ENCODE measurements around the gene ALCAM.

ALCAM gene

GRCh38 chr3:105435277-105435676 lies 68.6 kb downstream of the ALCAM start:
- no peak overlapping the region for H3K27ac ChIP-seq
- TF ChIP-seq ZFX (IDR thresholded peaks at IDR 0.05; ENCODE audit: borderline replicate concordance): no peak
- TF ChIP-seq, protein P1, sequence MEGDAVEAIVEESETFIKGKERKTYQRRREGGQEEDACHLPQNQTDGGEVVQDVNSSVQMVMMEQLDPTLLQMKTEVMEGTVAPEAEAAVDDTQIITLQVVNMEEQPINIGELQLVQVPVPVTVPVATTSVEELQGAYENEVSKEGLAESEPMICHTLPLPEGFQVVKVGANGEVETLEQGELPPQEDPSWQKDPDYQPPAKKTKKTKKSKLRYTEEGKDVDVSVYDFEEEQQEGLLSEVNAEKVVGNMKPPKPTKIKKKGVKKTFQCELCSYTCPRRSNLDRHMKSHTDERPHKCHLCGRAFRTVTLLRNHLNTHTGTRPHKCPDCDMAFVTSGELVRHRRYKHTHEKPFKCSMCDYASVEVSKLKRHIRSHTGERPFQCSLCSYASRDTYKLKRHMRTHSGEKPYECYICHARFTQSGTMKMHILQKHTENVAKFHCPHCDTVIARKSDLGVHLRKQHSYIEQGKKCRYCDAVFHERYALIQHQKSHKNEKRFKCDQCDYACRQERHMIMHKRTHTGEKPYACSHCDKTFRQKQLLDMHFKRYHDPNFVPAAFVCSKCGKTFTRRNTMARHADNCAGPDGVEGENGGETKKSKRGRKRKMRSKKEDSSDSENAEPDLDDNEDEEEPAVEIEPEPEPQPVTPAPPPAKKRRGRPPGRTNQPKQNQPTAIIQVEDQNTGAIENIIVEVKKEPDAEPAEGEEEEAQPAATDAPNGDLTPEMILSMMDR (IDR thresholded peaks at IDR 0.05): no peak

GRCh38 chr3:105436687-105437086 lies 70.0 kb downstream of the ALCAM start:
- TF ChIP-seq ZFX (IDR thresholded peaks at IDR 0.05; ENCODE audit: borderline replicate concordance): no peak
- TF ChIP-seq, protein P1 (IDR thresholded peaks at IDR 0.05): no peak
- H3K27ac ChIP-seq: no peak overlapping the region

GRCh38 chr3:105440113-105440512 lies 73.4 kb downstream of the ALCAM start:
- no peak overlapping the region for H3K27ac ChIP-seq
- TF ChIP-seq, protein P1 (IDR thresholded peaks at IDR 0.05): no peak
- no peak for TF ChIP-seq ZFX (IDR thresholded peaks at IDR 0.05; ENCODE audit: borderline replicate concordance)

DNA sequence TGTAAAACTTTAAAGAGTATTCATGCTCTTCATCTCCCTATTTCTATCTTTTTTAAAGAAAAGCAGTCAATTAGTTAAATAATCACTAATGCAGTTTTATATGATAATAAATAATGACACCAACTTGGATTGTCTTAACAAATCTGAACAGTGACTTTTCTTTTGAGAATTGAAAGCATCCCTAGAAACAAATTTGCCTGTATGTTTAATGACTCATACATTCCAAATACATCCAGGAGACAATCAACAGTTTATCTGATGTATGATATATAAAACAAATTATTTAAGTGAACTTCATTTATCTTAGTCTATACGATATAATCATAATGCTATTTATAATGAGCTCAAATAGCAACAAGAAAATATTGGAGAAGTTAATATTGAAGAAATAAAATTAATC lies 78.0 kb downstream of the ALCAM start:
- no peak overlapping the region for H3K27ac ChIP-seq
- TF ChIP-seq ZFX (IDR thresholded peaks at IDR 0.05; ENCODE audit: borderline replicate concordance): no peak
- TF ChIP-seq, protein P1 (IDR thresholded peaks at IDR 0.05): no peak

DNA sequence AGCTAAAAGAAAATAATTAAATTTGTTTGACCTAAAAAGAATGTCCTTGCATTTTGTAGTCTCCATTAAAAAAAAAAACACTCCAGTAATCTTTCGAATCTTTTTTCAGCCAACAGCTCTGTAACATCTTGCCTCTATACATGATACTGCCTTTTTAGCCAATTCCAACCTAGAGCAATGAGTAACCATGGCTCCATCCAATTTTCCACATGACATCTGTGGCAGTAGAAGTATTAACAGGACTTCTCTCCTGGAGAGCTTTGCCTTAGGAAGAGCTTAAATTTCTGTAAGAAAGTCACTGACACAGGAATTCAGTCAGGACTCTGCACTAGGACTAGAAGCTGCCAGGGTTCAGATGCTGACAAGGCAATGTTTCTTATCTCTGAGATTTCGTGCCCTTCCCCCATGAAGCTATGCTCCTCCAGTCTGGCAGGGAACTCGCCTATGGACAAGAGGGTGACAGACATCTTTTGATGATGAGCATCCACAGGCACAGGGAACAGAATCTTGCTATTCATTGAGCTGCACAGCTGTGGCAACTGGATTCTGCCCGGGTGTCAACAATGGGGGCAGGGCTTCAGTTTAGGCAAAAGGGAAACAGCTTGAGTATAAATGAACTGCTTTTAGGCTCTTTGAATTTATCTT lies 81.8 kb downstream of the ALCAM start:
- H3K27ac ChIP-seq: no peak overlapping the region
- no peak for TF ChIP-seq ZFX (IDR thresholded peaks at IDR 0.05; ENCODE audit: borderline replicate concordance)
- TF ChIP-seq, protein P1 (IDR thresholded peaks at IDR 0.05): no peak

GRCh38 chr3:105449414-105449813 lies 82.7 kb downstream of the ALCAM start:
- no peak overlapping the region for H3K27ac ChIP-seq
- no peak for TF ChIP-seq ZFX (IDR thresholded peaks at IDR 0.05; ENCODE audit: borderline replicate concordance)
- TF ChIP-seq, protein P1 (IDR thresholded peaks at IDR 0.05): no peak

GRCh38 chr3:105456017-105456416 lies 89.3 kb downstream of the ALCAM start:
- TF ChIP-seq, protein P1 (IDR thresholded peaks at IDR 0.05): no peak
- TF ChIP-seq ZFX (IDR thresholded peaks at IDR 0.05; ENCODE audit: borderline replicate concordance): no peak
- H3K27ac ChIP-seq: no peak overlapping the region
